ENCODE measurements around the gene WFDC2. TPM values are rescaled to one million over a fixed set of nuclear protein-coding genes. Genes with fewer than 3 reads are reported as not detected.
"Not testable (repeated sequence)": the region's sequence is repeated elsewhere in the genome, so short reads cannot be mapped to it uniquely, and the experiment has no call there.

WFDC2 gene
- total and polyA plus RNA-seq, 8 donors = 5.0 to 49.5 (median 15.0) TPM

DNA sequence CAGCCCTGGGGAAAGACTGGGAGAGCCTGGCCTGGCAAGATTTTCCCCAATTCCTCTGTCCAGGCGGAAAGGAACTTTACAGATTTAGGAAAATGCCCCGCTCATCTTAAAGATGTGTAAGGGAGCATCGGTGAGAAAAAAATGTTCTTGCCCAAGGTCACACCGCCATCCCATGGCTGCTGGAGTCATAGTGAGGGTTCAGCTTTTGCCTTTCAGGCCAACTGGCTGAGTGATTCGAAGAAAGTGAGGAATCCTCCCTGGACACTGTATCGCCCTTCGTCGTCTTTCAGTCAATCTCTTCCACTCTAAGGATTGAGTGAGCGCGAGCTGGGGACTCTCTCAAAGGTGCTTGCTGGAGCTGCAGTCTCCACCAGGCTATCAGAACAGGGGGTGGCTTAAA is 1.4 kb downstream of the WFDC2 start:
- Histone ChIP-seq H3K4me1 (peaks cover 0 to 3% (median 0%) of the 10 kb centered on the region in 3 donors), H3K27me3 (no peaks in the 10 kb centered on the region), H3K4me3 (peak overlapping the region in 3 of 4 donors; percentile 1 to 49 (median 45)), H3K36me3 (no peaks in the 10 kb centered on the region), H3K27ac (peak overlapping the region in 1 of 4 donors; percentile 59), H3K9me3 (no peaks in the 10 kb centered on the region)
- no peak for FAIRE-seq
- intact Hi-C loops (cut with DNase I) = no loop called here
- no peak for DNase-seq
- peak in 2 of 4 donors; percentile 1 to 11 for ATAC-seq
- WGBS, 2 donors = 51% methylated on average over 10 of the region's 10 CpGs
- TF ChIP-seq CTCF (IDR thresholded peaks at IDR 0.05) = no peak

GRCh38 chr20:45472286-45472685 is 2.7 kb downstream of the WFDC2 start:
- intact Hi-C loops (cut with DNase I) = not testable (repeated sequence)

GRCh38 chr20:45477530-45478148 is 8.1 kb downstream of the WFDC2 start:
- H3K9me3 ChIP-seq; FAIRE-seq; H3K36me3 ChIP-seq; ATAC-seq; intact Hi-C loops (cut with DNase I); H3K27ac ChIP-seq; H3K4me1 ChIP-seq; DNase-seq; H3K27me3 ChIP-seq; H3K4me3 ChIP-seq: not testable (repeated sequence)
- 70 to 74% methylated on average over 7 of the region's 7 CpGs for WGBS, 2 donors

More at GRCh38 chr20:45472286-45472685, 2.7 kb downstream of the WFDC2 start:
- not testable (repeated sequence) for DNase-seq, H3K9me3 ChIP-seq, H3K36me3 ChIP-seq, H3K4me1 ChIP-seq, H3K27ac ChIP-seq, ATAC-seq, H3K27me3 ChIP-seq, H3K4me3 ChIP-seq, FAIRE-seq
- WGBS, 2 donors = 58 to 61% methylated on average over 3 of the region's 3 CpGs

DNA sequence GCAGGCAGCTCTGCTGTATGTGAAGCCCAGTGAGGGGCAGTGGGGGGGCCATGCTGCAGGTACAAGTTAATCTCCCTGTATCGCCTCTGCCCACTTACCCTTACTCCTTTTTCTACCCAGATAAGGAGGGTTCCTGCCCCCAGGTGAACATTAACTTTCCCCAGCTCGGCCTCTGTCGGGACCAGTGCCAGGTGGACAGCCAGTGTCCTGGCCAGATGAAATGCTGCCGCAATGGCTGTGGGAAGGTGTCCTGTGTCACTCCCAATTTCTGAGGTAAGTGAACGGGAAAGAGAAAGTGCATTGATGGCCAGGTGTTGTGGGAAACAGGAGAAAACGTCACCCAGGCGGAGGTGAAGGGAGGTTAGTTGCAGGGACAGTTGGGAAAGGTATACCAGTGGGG is 10.3 kb downstream of the WFDC2 start:
- no peaks in the 10 kb centered on the region for H3K27me3 ChIP-seq
- H3K36me3 ChIP-seq = no peaks in the 10 kb centered on the region
- TF ChIP-seq CTCF (IDR thresholded peaks at IDR 0.05) = no peak
- H3K27ac ChIP-seq = no peak overlapping the region
- intact Hi-C loops (cut with DNase I) = no loop called here
- FAIRE-seq = no peak
- peak in 3 of 4 donors; percentile 22 to 47 (median 42) for ATAC-seq
- DNase-seq = peak in 1 of 6 donors; percentile 37
- 25 to 30% methylated on average over 7 of the region's 7 CpGs for WGBS, 2 donors
- H3K9me3 ChIP-seq = no peaks in the 10 kb centered on the region
- H3K4me1 ChIP-seq = no peaks in the 10 kb centered on the region
- no peak overlapping the region for H3K4me3 ChIP-seq

GRCh38 chr20:45484676-45485075 is 15.1 kb downstream of the WFDC2 start:
- H3K36me3 ChIP-seq = no peaks in the 10 kb centered on the region
- TF ChIP-seq CTCF (IDR thresholded peaks at IDR 0.05) = no peak
- no peaks in the 10 kb centered on the region for H3K4me1 ChIP-seq
- intact Hi-C loops (cut with DNase I) = no loop called here
- ATAC-seq (no peak), FAIRE-seq (no peak), DNase-seq (no peak)
- no peaks in the 10 kb centered on the region for H3K27me3 ChIP-seq
- 50 to 52% methylated on average over 6 of the region's 6 CpGs for whole genome bisulfite sequencing, 2 donors
- no peak overlapping the region for H3K27ac ChIP-seq
- H3K9me3 ChIP-seq = no peaks in the 10 kb centered on the region
- H3K4me3 ChIP-seq = no peak overlapping the region

DNA sequence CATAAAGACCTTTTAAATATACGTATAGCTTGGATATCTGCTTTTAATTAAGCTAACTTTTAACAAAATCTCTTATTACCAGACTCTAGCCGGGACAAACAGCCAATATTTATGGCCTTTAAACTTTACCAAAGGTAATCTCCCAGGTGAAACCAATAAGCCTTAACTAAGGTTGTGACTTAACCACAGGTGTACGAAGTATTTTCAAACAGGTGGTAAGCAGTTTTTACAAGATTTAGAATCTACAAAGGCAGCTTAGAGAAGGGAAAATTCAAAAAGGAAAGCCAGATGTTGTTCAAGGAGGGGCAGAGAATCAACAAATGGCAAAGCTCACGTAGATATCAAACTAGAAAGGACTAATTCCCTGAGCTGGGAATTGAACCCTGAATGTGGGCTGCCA is 15.8 kb downstream of the WFDC2 start:
- no peaks in the 10 kb centered on the region for H3K4me1 ChIP-seq
- ATAC-seq (no peak), DNase-seq (no peak), FAIRE-seq (no peak)
- no peaks in the 10 kb centered on the region for H3K9me3 ChIP-seq
- no peak overlapping the region for H3K4me3 ChIP-seq
- WGBS, 2 donors = 61 to 65% methylated on average over 4 of the region's 4 CpGs
- TF ChIP-seq CTCF (IDR thresholded peaks at IDR 0.05) = no peak
- no peak overlapping the region for H3K27ac ChIP-seq
- intact Hi-C loops (cut with DNase I) = no loop called here
- no peaks in the 10 kb centered on the region for H3K36me3 ChIP-seq
- no peaks in the 10 kb centered on the region for H3K27me3 ChIP-seq

Measured in pancreas (tissue), 10 donors.